NCI-H1092 (cell line): ENCODE results near the gene PIERCE2.
"Not testable (repeated sequence)": the region's sequence is repeated elsewhere in the genome, so short reads cannot be mapped to it uniquely, and the experiment has no call there.

Source experiments
- DNase-seq: peaks from one replicate; lab custom pipeline; 2025; lab: John Stamatoyannopoulos, UW

The PIERCE2 gene

GRCh38 chr15:55434989-55435825, 26.9 kb downstream of the PIERCE2 start:
- no peak for DNase-seq

- DNase-seq: not testable (repeated sequence)
Observed at GRCh38 chr15:55443141-55443540, 34.8 kb downstream of the PIERCE2 start.

- DNase-seq: not testable (repeated sequence)
Observed at GRCh38 chr15:55445936-55446335, 37.6 kb downstream of the PIERCE2 start.

DNA sequence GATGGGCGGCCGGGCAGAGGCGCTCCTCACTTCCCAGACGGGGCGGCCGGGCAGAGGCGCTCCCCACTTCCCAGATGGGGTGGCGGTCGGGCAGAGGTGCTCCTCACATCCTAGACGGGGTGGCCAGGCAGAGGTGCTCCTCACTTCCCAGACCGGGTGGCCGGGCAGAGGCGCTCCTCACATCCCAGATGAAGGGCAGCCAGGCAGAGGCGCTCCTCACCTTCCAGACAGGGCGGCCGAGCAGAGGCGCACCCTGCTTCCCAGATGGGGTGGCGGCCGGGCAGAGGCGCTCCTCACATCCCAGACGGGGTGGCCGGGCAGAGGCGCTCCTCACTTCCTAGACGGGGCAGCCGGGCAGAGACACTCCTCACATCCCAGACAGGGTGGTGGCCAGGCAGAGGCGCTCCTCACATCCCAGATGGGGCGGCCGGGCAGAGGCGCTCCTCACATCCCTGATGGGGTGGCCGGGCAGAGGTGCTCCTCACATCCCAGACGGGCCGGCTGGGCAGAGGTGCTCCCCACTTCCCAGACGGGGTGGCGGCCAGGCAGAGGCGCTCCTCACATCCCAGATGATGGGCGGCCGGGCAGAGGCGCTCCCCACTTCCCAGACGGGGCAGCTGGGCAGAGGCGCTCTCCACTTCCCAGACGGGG, 38.2 kb downstream of the PIERCE2 start:
- DNase-seq: not testable (repeated sequence)

DNA sequence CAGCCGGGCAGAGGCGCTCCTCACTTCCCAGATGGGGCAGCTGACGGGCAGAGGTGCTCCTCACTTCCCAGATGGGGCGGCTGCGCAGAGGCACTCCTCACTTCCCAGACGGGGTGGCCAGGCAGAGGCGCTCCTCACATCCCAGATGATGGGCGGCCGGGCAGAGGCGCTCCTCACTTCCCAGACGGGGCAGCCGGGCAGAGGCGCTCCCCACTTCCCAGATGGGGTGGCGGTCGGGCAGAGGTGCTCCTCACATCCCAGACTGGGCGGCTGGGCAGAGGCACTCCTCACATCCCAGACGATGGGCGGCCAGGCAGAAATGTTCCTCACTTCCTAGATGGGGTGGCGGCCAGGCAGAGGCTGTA, 38.7 kb downstream of the PIERCE2 start:
- DNase-seq: not testable (repeated sequence)

- DNase-seq: no peak
Observed at GRCh38 chr15:55457401-55458022, 49.2 kb downstream of the PIERCE2 start.

DNA sequence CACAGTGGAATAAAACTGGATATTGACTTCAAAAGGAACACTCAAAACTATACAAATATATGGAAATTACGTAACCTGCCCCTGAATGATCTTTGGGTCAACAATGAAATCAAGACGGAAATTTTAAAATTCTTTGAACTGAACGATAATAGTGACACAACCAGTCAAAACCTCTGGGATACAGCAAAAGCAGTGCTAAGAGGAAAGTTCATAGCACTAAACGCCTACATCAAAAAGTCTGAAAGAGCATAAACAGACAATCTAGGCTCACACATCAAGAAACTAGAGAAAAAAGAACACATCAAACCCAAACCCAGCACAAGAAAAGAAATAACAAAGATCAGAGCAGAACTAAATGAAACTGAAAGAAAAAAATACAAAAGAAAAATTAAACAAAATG, 53.2 kb downstream of the PIERCE2 start:
- no peak for DNase-seq

GRCh38 chr15:55468321-55468720, 60.0 kb downstream of the PIERCE2 start:
- DNase-seq: no peak
